HG02938 (cell line): Measurements from ENCODE around the gene DDRGK1.
A peak's percentile ranks its signal among the peaks of the same experiment; 100 is the strongest.

Source experiments
- ATAC-seq: cut with Tn5 transposase; IDR thresholded peaks from one replicate; pipeline ENCODE4 v1.9.1; 2021; ENCODE audit warnings: mild to moderate bottlenecking, moderate library complexity; ENCODE audit not compliant: unreplicated experiment

Gene DDRGK1

DNA sequence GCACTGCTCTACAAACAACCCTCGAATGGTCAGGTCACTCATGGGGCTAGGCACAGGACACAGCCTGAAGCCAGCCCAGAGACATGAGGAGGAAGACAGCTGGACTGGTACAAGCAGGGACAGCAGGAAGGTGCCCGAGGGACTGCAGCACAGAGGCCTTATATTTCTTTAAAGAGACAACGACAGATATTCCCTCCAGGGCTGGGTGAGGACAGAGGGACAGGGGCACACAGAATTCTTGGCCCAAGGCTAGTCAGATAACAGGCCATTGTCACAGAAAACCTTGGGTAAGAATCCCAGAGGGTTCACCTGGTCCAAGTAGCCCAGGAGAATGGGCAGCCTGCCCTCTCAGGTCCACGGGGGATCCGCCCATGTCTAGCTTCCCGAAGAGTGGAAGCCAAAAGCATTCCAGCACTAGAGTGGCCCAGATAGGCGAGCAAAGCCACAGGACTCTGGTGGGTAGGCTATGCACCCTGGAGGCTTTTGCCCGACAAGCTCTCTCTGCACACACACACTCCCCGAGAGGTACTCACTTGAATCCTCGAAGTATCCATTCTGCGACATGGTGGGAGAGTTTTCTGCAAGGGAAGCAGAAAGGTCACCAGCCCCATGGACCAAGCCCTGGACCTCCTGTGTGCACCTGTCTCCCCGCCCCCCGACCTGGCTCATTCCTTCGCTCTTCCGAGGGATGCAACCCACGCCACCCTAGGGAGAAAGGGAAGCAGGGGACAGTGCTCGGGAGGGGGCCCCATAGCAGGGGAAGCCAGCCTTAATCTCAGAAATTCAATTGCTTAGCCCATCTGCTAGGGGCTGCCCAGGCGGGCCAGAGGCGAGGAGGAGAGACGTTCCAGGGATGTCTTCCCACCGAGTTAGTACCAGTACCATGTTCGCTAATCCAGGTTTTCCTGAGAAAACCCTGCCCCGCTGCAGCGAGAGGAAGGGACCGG is 32.8 kb upstream of the DDRGK1 start:
- no peak for ATAC-seq

DNA sequence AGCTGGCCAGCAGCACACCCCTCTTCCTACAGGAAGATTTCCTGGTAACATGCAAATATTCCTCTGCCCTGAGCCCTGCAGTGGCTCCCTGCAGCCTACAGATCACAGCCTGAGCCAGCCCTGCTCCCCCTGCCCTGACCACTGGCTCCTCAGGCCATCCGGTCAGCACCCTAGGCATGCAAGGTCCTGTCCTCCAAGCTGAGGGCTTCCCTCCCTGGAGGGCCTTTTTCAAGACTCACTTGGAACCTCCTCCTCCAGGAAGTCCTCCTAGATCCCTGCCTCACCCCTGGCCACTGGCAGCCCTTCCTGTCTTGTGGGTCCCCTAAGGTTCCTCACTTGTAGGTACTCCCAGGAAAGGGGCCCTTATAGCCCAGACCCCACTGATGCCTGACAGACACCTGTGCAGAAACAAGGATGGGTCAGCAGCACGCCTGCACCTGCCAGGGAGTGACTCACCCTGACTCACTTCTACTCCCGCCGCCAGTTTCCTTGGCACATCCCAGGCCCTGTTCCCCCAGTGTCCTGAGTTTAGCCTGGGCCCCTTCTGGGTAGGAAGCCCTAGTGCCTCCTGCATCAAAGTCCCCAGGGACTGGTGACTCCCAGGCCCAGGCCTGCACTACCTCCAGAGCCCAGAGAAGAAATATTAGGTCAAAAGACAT is 31.3 kb upstream of the DDRGK1 start:
- no peak for ATAC-seq

DNA sequence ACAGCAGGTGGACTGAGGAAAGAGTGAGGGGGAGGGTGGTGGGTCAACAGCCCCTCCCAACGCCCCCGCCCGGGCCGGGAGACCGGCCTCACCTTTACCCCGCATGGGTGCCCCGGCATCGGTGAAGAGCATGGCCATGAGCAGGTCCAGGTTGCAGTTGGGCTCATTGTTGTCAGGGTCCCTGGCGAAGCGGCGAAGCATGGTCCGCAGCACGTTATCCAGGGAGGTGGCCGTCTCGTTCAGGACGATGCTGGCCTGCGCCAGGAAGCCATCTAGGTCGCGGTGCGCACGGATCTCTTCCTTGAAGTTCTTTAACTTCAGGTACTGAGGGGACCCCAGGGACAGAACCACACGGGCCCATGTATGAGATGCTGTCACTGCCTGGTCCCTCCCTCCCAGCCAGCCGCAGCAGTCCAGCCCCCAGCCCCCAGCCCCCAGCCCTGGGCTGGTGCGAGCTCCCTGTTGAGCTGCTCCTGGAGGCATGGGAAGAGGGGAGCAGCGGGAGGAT is 29.6 kb upstream of the DDRGK1 start:
- ATAC-seq, result no peak

DNA sequence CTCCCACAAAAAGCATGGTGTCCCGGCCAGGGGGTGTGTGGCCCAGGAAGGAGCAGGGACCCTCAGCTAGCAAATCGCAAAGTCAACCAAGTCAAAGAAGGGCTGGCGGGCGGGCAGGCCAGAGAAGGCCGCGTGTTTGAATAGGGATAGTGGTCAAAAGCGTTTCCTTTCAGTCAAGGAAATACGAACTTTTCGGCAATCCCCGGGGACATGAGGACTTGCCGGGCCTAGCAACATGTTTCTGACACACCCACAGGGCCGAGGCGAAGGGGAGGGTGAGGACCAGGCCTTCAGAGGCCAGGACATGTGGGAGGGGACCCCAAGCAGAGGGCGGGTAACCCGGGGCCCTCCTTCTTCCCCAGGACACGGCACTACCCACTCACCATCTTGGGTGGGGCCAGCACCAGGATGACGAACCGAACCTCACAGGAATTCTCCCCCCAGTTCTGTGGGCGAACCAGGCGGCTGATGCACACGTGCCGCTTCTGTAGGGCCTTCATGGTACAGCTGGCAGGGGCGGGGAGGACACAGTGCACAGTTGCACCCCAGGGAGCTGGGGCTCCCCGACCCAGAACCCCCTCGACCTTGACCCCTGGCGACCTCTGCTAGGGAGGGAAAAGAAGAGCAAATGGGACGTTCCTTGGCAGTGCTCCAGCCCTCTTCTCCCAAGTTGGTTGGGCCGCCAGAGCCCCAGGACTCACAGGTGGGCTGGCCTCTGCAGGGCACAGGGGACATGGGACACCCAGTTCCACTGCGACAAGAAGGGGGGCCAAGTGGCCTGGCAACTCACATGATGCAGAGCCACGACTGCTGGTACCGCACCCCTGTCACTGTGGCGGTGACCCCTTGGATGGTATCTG is 28.9 kb upstream of the DDRGK1 start:
- no peak for ATAC-seq

- ATAC-seq, result no peak
Measured at GRCh38 chr20:3231889-3232588, 27.6 kb upstream of the DDRGK1 start.

GRCh38 chr20:3231116-3231515 is 26.6 kb upstream of the DDRGK1 start:
- ATAC-seq, result no peak

DNA sequence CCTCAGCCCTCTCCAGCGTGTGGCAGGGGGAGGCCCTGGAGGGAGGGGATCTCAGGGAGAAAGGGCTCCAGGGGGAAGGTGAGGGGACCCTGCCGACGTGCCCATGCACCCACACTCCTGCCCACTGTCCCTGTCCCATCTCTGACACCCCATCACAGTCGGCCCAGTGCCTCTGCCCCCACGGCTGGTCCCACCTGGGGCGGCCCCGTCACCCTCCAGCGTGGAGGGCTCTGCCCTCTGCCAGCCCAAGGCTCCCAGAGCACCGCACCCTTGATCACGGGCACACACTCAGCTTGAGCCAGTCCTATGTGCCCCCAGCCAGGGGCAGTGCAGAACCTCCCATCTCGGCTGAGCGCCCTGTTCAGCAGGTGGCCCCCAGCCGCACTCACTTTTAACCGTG is 25.3 kb upstream of the DDRGK1 start:
- no peak for ATAC-seq

DNA sequence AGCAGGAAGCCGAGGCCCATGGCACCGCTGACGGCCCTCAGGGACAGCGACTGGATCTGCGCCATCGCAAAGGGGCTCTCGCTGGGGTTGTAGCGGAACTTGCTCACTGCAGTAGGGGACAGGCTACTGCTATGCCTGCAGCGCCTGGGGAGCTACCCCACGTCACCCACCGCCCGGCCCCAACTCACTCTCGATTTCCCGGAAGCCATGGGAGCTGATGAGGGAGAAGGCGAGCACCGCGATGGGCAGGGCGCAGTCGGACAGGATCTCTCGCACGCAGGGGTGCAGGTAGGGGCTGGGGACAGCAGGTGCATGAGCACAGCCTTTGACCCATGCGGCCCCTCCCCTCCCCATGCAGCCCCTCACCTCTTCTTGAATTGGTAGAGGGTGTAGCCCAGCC is 24.7 kb upstream of the DDRGK1 start:
- no peak for ATAC-seq

- ATAC-seq, result no peak
Measured at GRCh38 chr20:3228750-3229032, 24.2 kb upstream of the DDRGK1 start.

DNA sequence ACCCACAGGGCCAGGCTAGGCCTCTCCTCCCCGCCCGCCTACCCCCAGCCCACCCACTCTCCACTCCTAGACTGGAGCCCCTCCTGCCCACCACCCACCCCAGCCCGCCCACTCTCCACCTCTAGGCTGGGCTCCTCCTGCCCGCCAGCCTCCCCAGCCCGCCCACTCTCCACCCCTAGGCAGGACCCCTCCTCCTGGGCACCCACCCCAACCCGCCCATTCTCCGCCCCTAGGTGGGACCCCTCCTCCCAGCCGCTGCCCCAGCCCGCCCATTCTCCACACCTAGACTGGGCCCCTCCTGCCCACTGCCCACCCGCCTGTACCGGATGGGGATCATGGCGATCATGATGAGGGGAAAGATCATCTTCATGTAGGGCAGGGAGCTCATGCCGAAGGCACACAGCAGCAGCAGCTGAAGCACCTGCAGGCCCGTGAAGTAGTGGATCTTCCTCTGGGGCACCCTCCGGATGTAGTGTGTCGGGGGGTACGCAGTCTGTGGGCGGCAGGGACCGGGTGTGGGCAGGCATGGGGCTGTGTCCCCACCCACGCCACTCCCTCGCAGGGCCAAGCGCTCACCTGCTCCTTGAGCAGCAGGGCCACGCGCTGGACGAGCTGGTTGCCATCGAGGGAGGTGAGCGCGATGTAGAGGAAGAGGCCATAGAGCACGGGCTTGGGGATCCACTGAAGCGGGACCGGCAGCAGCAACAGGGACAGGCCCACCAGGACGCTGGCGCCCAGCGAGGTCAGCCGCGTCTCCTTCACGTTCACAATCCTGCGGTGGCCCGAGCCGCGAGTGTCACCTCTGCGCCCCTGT is 23.7 kb upstream of the DDRGK1 start:
- ATAC-seq, result no peak

GRCh38 chr20:3227506-3227905 is 23.0 kb upstream of the DDRGK1 start:
- no peak for ATAC-seq

- no peak for ATAC-seq
Measured at GRCh38 chr20:3226864-3227263, 22.4 kb upstream of the DDRGK1 start.

DNA sequence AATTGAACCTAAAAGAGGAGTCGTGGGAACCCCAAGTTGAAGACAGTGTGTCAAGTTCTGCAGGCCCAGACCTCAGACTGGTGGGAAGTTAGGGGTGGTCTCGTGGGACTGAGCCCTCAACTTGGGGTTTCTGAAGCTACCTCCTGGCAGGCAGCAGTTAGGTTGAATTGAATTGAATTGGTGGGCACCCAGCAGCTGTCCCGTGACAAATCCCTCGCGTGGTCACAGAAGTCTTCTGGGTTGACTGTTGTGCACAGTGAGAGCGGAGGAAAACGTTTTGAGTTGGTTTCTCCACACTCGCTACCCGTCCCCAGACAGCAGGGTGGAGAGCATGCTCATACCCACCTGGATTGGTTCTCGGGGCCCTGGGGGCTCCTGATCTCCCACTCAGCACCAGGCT is 21.6 kb upstream of the DDRGK1 start:
- no peak for ATAC-seq

GRCh38 chr20:3224681-3225421 is 20.4 kb upstream of the DDRGK1 start:
- ATAC-seq, result no peak

DNA sequence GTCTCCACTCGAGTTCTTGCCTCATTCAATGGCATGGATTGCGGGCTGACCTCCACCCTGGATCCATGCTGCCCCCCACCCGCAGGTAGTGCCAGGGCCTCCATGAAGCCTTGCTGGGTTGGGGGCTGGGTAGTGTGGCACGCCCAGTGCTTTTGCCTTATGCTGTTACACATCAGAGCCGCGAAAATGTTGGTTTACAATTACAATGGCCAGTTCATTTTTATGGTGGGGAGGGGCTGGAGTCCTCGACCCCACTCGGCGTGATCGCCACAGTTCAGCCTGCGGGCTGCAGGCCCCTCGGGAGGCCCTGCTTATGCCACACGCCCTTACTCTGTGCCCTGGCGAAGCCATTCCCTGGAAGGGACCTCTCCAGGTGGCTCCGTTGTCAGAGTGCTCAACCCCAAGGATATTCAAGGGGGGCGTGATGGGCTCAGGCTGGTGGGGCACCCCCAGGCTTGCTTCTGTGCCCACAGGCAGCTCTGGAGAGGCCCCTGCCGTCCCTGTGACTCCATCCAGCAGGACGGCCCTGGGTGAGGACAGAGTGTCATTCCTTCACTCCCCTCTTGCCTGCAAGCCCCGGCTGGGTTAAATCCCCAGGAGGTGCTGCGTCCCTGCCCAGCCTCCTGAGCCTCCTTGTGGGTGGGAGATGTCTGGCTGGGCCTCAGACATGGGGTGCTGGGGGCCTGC is 19.7 kb upstream of the DDRGK1 start:
- ATAC-seq, result no peak

DNA sequence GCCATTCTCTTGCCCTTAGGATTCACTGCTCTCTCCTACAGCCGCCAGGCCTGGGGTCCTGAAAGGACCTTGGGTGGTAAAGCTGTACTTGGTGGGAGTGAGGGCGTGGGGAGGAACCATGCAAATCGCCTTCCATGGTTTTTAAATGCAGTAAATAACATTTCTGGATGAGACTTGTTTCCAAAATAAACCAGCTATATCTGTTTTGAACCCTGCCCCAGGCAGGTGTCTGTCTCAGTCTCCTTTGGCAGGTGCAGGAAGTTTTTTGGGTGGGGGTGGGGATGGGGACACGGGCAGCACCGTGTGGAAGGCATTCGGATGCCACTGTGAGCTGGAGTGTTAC is 19.1 kb upstream of the DDRGK1 start:
- ATAC-seq, result no peak

- ATAC-seq, result peak; percentile 52
Measured at GRCh38 chr20:3222635-3223600, 18.4 kb upstream of the DDRGK1 start.
